DMS 273 treated with DMSO at 0.1 percent for 48 hours (cell line): ENCODE measurements around the gene VPS52.
A peak's percentile ranks its signal among the peaks of the same experiment; 100 is the strongest.
"Not testable (repeated sequence)": the region's sequence is repeated elsewhere in the genome, so short reads cannot be mapped to it uniquely, and the experiment has no call there.

Source experiments
- DNase-seq: peaks from one replicate; lab custom pipeline; 2025; lab: John Stamatoyannopoulos, UW

VPS52 gene

GRCh38 chr6:33250731-33251130 is 20.9 kb downstream of the VPS52 start:
- no peak for DNase-seq

- DNase-seq = no peak
These were observed 21.7 kb downstream of the VPS52 start for GRCh38 chr6:33249732-33250630.

GRCh38 chr6:33248932-33249731 is 22.5 kb downstream of the VPS52 start:
- DNase-seq = peak; percentile 99

GRCh38 chr6:33248643-33248931 is 23.1 kb downstream of the VPS52 start:
- DNase-seq = peak; percentile 52

- peak; percentile 72 for DNase-seq
These were observed 23.6 kb downstream of the VPS52 start for GRCh38 chr6:33247977-33248642.

GRCh38 chr6:33243476-33243875 is 28.2 kb downstream of the VPS52 start:
- DNase-seq = no peak

- no peak for DNase-seq
These were observed 29.7 kb downstream of the VPS52 start for GRCh38 chr6:33241968-33242367.

- DNase-seq = no peak
These were observed 33.9 kb downstream of the VPS52 start for GRCh38 chr6:33237741-33238140.

GRCh38 chr6:33236852-33237251 is 34.8 kb downstream of the VPS52 start:
- no peak for DNase-seq

- DNase-seq = no peak
These were observed 35.3 kb downstream of the VPS52 start for GRCh38 chr6:33236328-33236727.

- DNase-seq = no peak
These were observed 36.4 kb downstream of the VPS52 start for GRCh38 chr6:33235221-33235634.

GRCh38 chr6:33226503-33227120 is 45.1 kb downstream of the VPS52 start:
- not testable (repeated sequence) for DNase-seq

GRCh38 chr6:33217681-33218080 is 54.0 kb downstream of the VPS52 start:
- DNase-seq = no peak

- DNase-seq = no peak
These were observed 54.4 kb downstream of the VPS52 start for GRCh38 chr6:33217246-33217645.

GRCh38 chr6:33216117-33216649 is 55.5 kb downstream of the VPS52 start:
- DNase-seq = no peak

- no peak for DNase-seq
These were observed 56.2 kb downstream of the VPS52 start for GRCh38 chr6:33215271-33216116.

GRCh38 chr6:33213989-33214335 is 57.7 kb downstream of the VPS52 start:
- DNase-seq = no peak

- no peak for DNase-seq
These were observed 58.3 kb downstream of the VPS52 start for GRCh38 chr6:33213166-33213988.

GRCh38 chr6:33212857-33213165 is 58.9 kb downstream of the VPS52 start:
- no peak for DNase-seq

GRCh38 chr6:33211666-33212422 is 59.8 kb downstream of the VPS52 start:
- DNase-seq = no peak
